K562 (cell line): ENCODE data around the gene CASP7. TPM values are rescaled to one million over a fixed set of nuclear protein-coding genes. Genes with fewer than 3 reads are reported as not detected.

Experiments
- ATAC-seq: fragments of 200-7000 bp; cut with Tn5 transposase; 3 replicates; pipeline ENCODE4 v1.9.1; 2020; ENCODE audit warnings: moderate library complexity
- BruUV-seq: library from RNA; stranded (reverse); fragments of 400-500 nt; replicated peaks from 2 replicates; lab custom pipeline; 2021; lab: Mats Ljungman, UMichigan
- CTCF ChIA-PET: fragments of 300-600 bp; formaldehyde crosslinking; extraction: SDS; loops from one replicate; lab custom pipeline; 2021; ENCODE audit warnings: low intra/inter-chr PET ratio; lab: Yijun Ruan, JAX
- POLR2A ChIA-PET: fragments of 300-600, 350-650 bp; sonication (Branson Sonifier 250); formaldehyde crosslinking; extraction: SDS; loops from one replicate; lab custom pipeline; 2021; ENCODE audit warnings: antibody characterized with exemption, inconsistent platforms; lab: Yijun Ruan, JAX
- DNase-seq, 4 experiments: peaks; one replicate each; pipeline versions ENCODE4 v3.0.0 to v3.0.0-alpha.2; 2011 to 2018; ENCODE audit warnings: low spot score in 3 of 4, mixed read lengths in 3 of 4; ENCODE audit errors: extremely low read depth in 1 of 4
- FAIRE-seq: peaks from 2 replicates; lab custom pipeline; 2011; peaks lifted over from hg19 to GRCh38; lab: Jason Lieb, UNC
- H2AFZ ChIP-seq: 2 replicates; pipeline ENCODE4 v1.6.0; 2011; ENCODE audit warnings: low read depth, low read length, control low read depth, inconsistent platforms
- H3K27ac ChIP-seq: fragments of 200-600 bp; 3 replicates; pipeline ENCODE4 v1.8.0; 2011; ENCODE audit warnings: low read depth, mild to moderate bottlenecking, control low read depth, inconsistent platforms, low read length, moderate library complexity, mixed read lengths; ENCODE audit errors: extremely low read depth
- H3K27me3 ChIP-seq, 2 experiments: fragments of 300-600 bp in 1 of 2; 2 replicates in 1 of 2; 3 replicates in 1 of 2; pipeline versions ENCODE4 v1.6.0 to v1.8.0; 2011; ENCODE audit warnings: inconsistent platforms in 2 of 2, low read length in 2 of 2, mild to moderate bottlenecking in 1 of 2, mixed read lengths in 1 of 2, moderate library complexity in 1 of 2; ENCODE audit not compliant: control insufficient read depth in 2 of 2, insufficient read depth in 2 of 2
- H3K36me3 ChIP-seq: fragments of 300-600 bp; 3 replicates; pipeline ENCODE4 v1.8.0; 2011; ENCODE audit warnings: mild to moderate bottlenecking, low read length, inconsistent platforms; ENCODE audit not compliant: control insufficient read depth, insufficient read depth
- H3K4me1 ChIP-seq, 2 experiments: fragments of 200-600 bp in 1 of 2; replicated peaks in 1 of 2; 2 replicates in 1 of 2; 3 replicates in 1 of 2; pipeline versions ENCODE4 v1.5.1 to v1.8.0; 2011; ENCODE audit warnings: inconsistent platforms in 2 of 2, low read length in 2 of 2, mild to moderate bottlenecking in 1 of 2, mixed read lengths in 1 of 2, moderate library complexity in 1 of 2; ENCODE audit not compliant: control insufficient read depth in 2 of 2, insufficient read depth in 2 of 2
- H3K4me2 ChIP-seq: 2 replicates; pipeline ENCODE4 v1.6.1; 2011; ENCODE audit warnings: low read length, control low read depth, inconsistent platforms, mixed read lengths; ENCODE audit not compliant: insufficient read depth
- H3K4me3 ChIP-seq: fragments of 200-600 bp; sonication (generic), shearing (Covaris generic); 2 replicates; pipeline ENCODE4 v1.5.1; 2016; ENCODE audit warnings: control low read depth, inconsistent platforms
- H3K79me2 ChIP-seq: fragments of 200-600 bp; 3 replicates; pipeline ENCODE4 v1.8.0; 2011; ENCODE audit warnings: low read length, inconsistent platforms; ENCODE audit not compliant: control insufficient read depth, insufficient read depth
- H3K9ac ChIP-seq, 2 experiments: 2 replicates each; pipeline versions ENCODE4 v1.6.0 to v1.6.1; 2011; ENCODE audit warnings: low read depth in 2 of 2, low read length in 2 of 2, control low read depth in 1 of 2, inconsistent platforms in 1 of 2, mild to moderate bottlenecking in 1 of 2, mixed read lengths in 1 of 2; ENCODE audit not compliant: insufficient read depth in 1 of 2
- H3K9me1 ChIP-seq: one replicate; pipeline ENCODE4 v1.6.0; 2011; ENCODE audit warnings: inconsistent platforms, mild to moderate bottlenecking, low read length, moderate library complexity; ENCODE audit not compliant: control insufficient read depth, insufficient read depth
- H3K9me3 ChIP-seq: replicated peaks from 2 replicates; pipeline ENCODE4 v1.5.1; 2011; ENCODE audit warnings: low read depth, low read length, inconsistent platforms; ENCODE audit not compliant: control insufficient read depth, insufficient read depth
- H4K20me1 ChIP-seq: replicated peaks from 2 replicates; pipeline ENCODE4 v1.6.1; 2011; ENCODE audit warnings: low read length, inconsistent platforms, mixed read lengths; ENCODE audit not compliant: control insufficient read depth, insufficient read depth
- CSDE1 ChIP-seq, 2 experiments: fragments of 450-650 bp; IDR thresholded peaks; 2 replicates each; pipeline ENCODE4 v1.6.1; 2016; ENCODE audit warnings: mild to moderate bottlenecking in 1 of 2
- EZH2 ChIP-seq: IDR thresholded peaks from 2 replicates; pipeline ENCODE4 v1.6.1; 2012; ENCODE audit warnings: low read depth, mild to moderate bottlenecking, inconsistent platforms, low read length, borderline replicate concordance
- FOXP4 ChIP-seq: sonication (generic); formaldehyde crosslinking; IDR thresholded peaks from 2 replicates; pipeline ENCODE4 v1.8.0; 2022; ENCODE audit warnings: mild to moderate bottlenecking, missing genetic modification reagents, borderline replicate concordance
- GATAD2B ChIP-seq: fragments of 450-650 bp; IDR thresholded peaks from 2 replicates; pipeline ENCODE4 v1.6.1; 2017; ENCODE audit warnings: mild to moderate bottlenecking, borderline replicate concordance
- IFI16 ChIP-seq: fragments of 250-450 bp; sonication (Bioruptor Pico); IDR thresholded peaks from 2 replicates; pipeline ENCODE4 v2.1.2; 2022; ENCODE audit warnings: mild to moderate bottlenecking, inconsistent platforms
- MCM7 ChIP-seq, 2 experiments: fragments of 450-650 bp; IDR thresholded peaks; 2 replicates each; pipeline ENCODE4 v1.6.1; 2016 to 2018
- MYBL2 ChIP-seq, 2 experiments: fragments of 450-650 bp in 1 of 2; sonication (generic) in 1 of 2; formaldehyde crosslinking in 1 of 2; IDR thresholded peaks; 2 replicates each; pipeline versions ENCODE4 v1.6.1 to v1.8.1; 2017 to 2022; ENCODE audit warnings: borderline replicate concordance in 1 of 2, inconsistent platforms in 1 of 2, low read depth in 1 of 2, mild to moderate bottlenecking in 1 of 2, missing genetic modification reagents in 1 of 2, moderate library complexity in 1 of 2
- RBM14 ChIP-seq: fragments of 200-400 bp; formaldehyde crosslinking; IDR thresholded peaks from 2 replicates; pipeline ENCODE4 v1.6.1; 2018; ENCODE audit warnings: low read depth, mild to moderate bottlenecking, low read length, moderate library complexity, borderline replicate concordance; ENCODE audit not compliant: insufficient read depth
- SIX5 ChIP-seq, 2 experiments: IDR thresholded peaks; 2 replicates each; pipeline ENCODE4 v1.6.1; 2011; ENCODE audit warnings: low read length in 2 of 2, borderline replicate concordance in 1 of 2, low read depth in 1 of 2, mild to moderate bottlenecking in 1 of 2, moderate library complexity in 1 of 2; ENCODE audit not compliant: insufficient read depth in 1 of 2
- TFAM ChIP-seq: fragments of 250-450 bp; sonication (Bioruptor Pico); conservative IDR thresholded peaks from 2 replicates; pipeline ENCODE4 v1.5.0; 2021; ENCODE audit warnings: mild to moderate bottlenecking, moderate library complexity
- TSHZ1 ChIP-seq: fragments of 250-450 bp; sonication (Bioruptor Pico); IDR thresholded peaks from 2 replicates; pipeline ENCODE4 v1.4.0; 2020; ENCODE audit warnings: mild to moderate bottlenecking, moderate library complexity
- ZBTB17 ChIP-seq: fragments of 450-650 bp; formaldehyde crosslinking; IDR thresholded peaks from 2 replicates; pipeline ENCODE4 v1.4.0; 2020; ENCODE audit warnings: mild to moderate bottlenecking
- ZFP30 ChIP-seq: fragments of 250-450 bp; sonication (Bioruptor Pico); IDR thresholded peaks from 2 replicates; pipeline ENCODE4 v1.8.0; 2022; ENCODE audit warnings: moderate library complexity, mild to moderate bottlenecking, inconsistent platforms, borderline replicate concordance
- ZNF121 ChIP-seq: sonication (generic); formaldehyde crosslinking; conservative IDR thresholded peaks from 2 replicates; pipeline ENCODE4 v1.8.0; 2022; ENCODE audit warnings: missing genetic modification reagents
- ZNF175 ChIP-seq: fragments of 200-800 bp; sonication (Bioruptor generic); IDR thresholded peaks from 2 replicates; pipeline ENCODE4 v1.6.1; 2016; ENCODE audit warnings: low read depth, mild to moderate bottlenecking, missing genetic modification characterization, missing compliant biosample characterization
- ZNF253 ChIP-seq: fragments of 250-450 bp; sonication (Bioruptor Pico); conservative IDR thresholded peaks from 2 replicates; pipeline ENCODE4 v1.6.1; 2021; ENCODE audit warnings: mild to moderate bottlenecking
- ZSCAN32 ChIP-seq: fragments of 450-650 bp; formaldehyde crosslinking; IDR thresholded peaks from 2 replicates; pipeline ENCODE4 v1.4.0; 2020; ENCODE audit warnings: mild to moderate bottlenecking, moderate library complexity
- WGBS: fragments of 100-300 bp; shearing (Covaris generic); methylation state at CpG from one replicate; pipeline ENCODE4 v1.1.6; 2016; ENCODE audit warnings: low coverage, mixed read lengths; ENCODE audit not compliant: insufficient coverage; ENCODE audit errors: missing lambda C conversion rate; 5-methylcytosine and 5-hydroxymethylcytosine counted together
- in situ Hi-C: fragments of 300-500 bp; cut with MboI; formaldehyde crosslinking; loops from 4 replicates; pipeline ENCODE4 v1.15.0; 2018; ENCODE audit warnings: inconsistent platforms, mixed read lengths
- intact Hi-C: fragments of 100-400 bp; cut with micrococcal nuclease; formaldehyde crosslinking; loops from 2 replicates; pipeline ENCODE4 v1.14.2; 2022
- polyA plus RNA-seq, 8 experiments: library from polyadenylated mRNA; depleted of rRNA in 4 of 8; stranded (reverse) in 5 of 8; unstranded in 3 of 8; fragments of >200 nt; fragmentation: Nextera tagmentation in 2 of 8; fragmentation: Illumina TruSeq in 1 of 8; extraction: Ambion mirVana in 2 of 8; extraction: Trizol in 1 of 8; gene quantifications; 2 replicates each; pipeline versions ENCODE4 v1.2.1 to v1.2.3, GENCODE V29; 2011 to 2014; ENCODE audit warnings: inconsistent platforms in 1 of 8, missing spikeins in 1 of 8
- total RNA-seq, 7 experiments: library from RNA; depleted of rRNA in 6 of 7; stranded (reverse); fragments of >200 nt in 6 of 7; fragmentation: Illumina TruSeq in 2 of 7; extraction: Trizol in 2 of 7; gene quantifications; 2 replicates each; pipeline versions ENCODE4 v1.2.1 to v1.2.3, GENCODE V29; 2011 to 2021; ENCODE audit warnings: low replicate concordance in 1 of 7

The CASP7 gene
- total and polyA plus RNA-seq, 9 of the 15 experiments (the other 6 are each of a cell fraction or from before 2014, with no cell fraction given) = 2.2 to 23.3 (median 9.0) TPM

DNA sequence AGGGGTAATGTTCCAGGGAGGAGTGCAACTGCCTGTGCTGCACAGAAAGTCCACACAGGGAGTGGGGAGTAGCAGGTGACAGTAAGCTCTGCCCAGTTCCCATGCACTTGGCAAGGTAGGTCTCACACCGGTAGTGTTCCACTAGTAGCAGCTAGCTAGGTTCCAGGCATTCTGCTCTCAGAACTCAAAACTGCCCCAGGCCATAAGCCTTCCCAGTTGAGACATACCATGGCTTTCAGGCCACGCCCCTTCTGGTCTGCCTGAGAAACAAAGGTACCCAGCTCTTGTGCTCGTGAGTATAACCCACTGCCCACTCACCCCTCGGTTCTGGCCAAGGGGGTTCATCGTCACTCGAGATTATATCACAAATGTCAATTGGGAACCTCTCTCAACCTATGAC, 12.6 kb downstream of the CASP7 start:
- no peak for FAIRE-seq
- CTCF ChIA-PET = no interaction called here
- BruUV-seq = no TSS peak
- no peak for TF ChIP-seq ZFP30 (CRISPR knock-in tag)
- TF ChIP-seq IFI16 (CRISPR knock-in tag) = no peak
- no peak for TF ChIP-seq TSHZ1 (CRISPR knock-in tag)
- TF ChIP-seq ZBTB17 (CRISPR knock-in tag) = no peak
- no peak for TF ChIP-seq MYBL2 (IDR thresholded peaks at IDR 0.05; ENCODE audit: low read depth)
- no peak for TF ChIP-seq MYBL2 (CRISPR knock-in tag; IDR thresholded peaks at IDR 0.05; ENCODE audit: borderline replicate concordance)
- no peak for TF ChIP-seq ZNF121 (CRISPR knock-in tag)
- TF ChIP-seq TFAM (CRISPR knock-in tag) = no peak
- TF ChIP-seq FOXP4 (CRISPR knock-in tag) = no peak
- no peak for TF ChIP-seq EZH2
- TF ChIP-seq MCM7 (IDR thresholded peaks at IDR 0.05) = no peak
- no peak for TF ChIP-seq ZSCAN32 (CRISPR knock-in tag)
- TF ChIP-seq CSDE1 (IDR thresholded peaks at IDR 0.05) = no peak
- no peak for TF ChIP-seq RBM14
- no peak for TF ChIP-seq GATAD2B
- TF ChIP-seq ZNF175 (CRISPR knock-in tag) = no peak
- TF ChIP-seq ZNF253 = no peak
- TF ChIP-seq SIX5 (IDR thresholded peaks at IDR 0.05; ENCODE audit: borderline replicate concordance in 1 of 2, insufficient read depth in 1 of 2, low read depth in 1 of 2, low read length in 2 of 2) = no peak

More for the DNA sequence above, 12.6 kb downstream of the CASP7 start:
- POLR2A ChIA-PET = interaction anchor here (0.5 kb wide), 1 partner anchor 23 kb away, joined by 3 read pairs; no protein-coding TSS in a partner anchor
- no peaks in the 10 kb centered on the region for H3K9me1 ChIP-seq
- no peaks in the 10 kb centered on the region for H4K20me1 ChIP-seq
- no peaks in the 10 kb centered on the region for H3K9me3 ChIP-seq
- peaks cover 0 to under 1% of the 10 kb centered on the region in 2 experiments; a peak in 2 of 5 replicates for H3K27me3 ChIP-seq
- no peak overlapping the region for H3K27ac ChIP-seq
- H3K4me1 ChIP-seq = no peaks in the 10 kb centered on the region
- H3K79me2 ChIP-seq = no peaks in the 10 kb centered on the region
- no peak overlapping the region for H2AFZ ChIP-seq
- H3K4me3 ChIP-seq = no peak overlapping the region
- no peaks in the 10 kb centered on the region for H3K36me3 ChIP-seq
- no peak for ATAC-seq
- no peak for DNase-seq
- in situ Hi-C loops = no loop called here
- H3K9ac ChIP-seq = no peak overlapping the region
- intact Hi-C loops = no loop called here
- H3K4me2 ChIP-seq = no peak overlapping the region
- 3% methylated on average over 6 of the region's 6 CpGs for WGBS
